A549 (cell line): ENCODE data around the gene GRIA3.

Experiments
- CBX8 ChIP-seq: fragments of 200-600 bp; sonication (generic); IDR thresholded peaks from 2 replicates; pipeline ENCODE4 v1.6.1; 2016
- CHD4 ChIP-seq: fragments of 200-600 bp; sonication (generic); IDR thresholded peaks from 2 replicates; pipeline ENCODE4 v1.6.1; 2016; ENCODE audit warnings: antibody characterized with exemption, mild to moderate bottlenecking, borderline replicate concordance
- MAX ChIP-seq: IDR thresholded peaks from 2 replicates; pipeline ENCODE4 v1.6.1; 2012

GRCh38 chrX:123282241-123282640 lies 98.2 kb downstream of the GRIA3 start:
- TF ChIP-seq MAX (no peak), CBX8 (no peak), CHD4 (no peak)
